Skin epidermis (tissue), 12 donors: ENCODE data around the gene BCAR1.
"Not testable (repeated sequence)": the region's sequence is repeated elsewhere in the genome, so short reads cannot be mapped to it uniquely, and the experiment has no call there.

Experiments used
- H3K27ac ChIP-seq, 21 experiments: fragments of 200-600 bp; sonication (generic) in 11 of 21; one replicate each; pipeline ENCODE4 v1.5.0; 2020; ENCODE audit warnings: mild to moderate bottlenecking in 3 of 21, inconsistent platforms in 2 of 21, moderate library complexity in 2 of 21
- H3K4me3 ChIP-seq, 7 experiments: fragments of 200-600 bp; sonication (generic) in 2 of 7; one replicate each; pipeline ENCODE4 v1.5.0; 2020; ENCODE audit warnings: inconsistent platforms in 2 of 7, mild to moderate bottlenecking in 2 of 7, moderate library complexity in 1 of 7

Gene BCAR1

DNA sequence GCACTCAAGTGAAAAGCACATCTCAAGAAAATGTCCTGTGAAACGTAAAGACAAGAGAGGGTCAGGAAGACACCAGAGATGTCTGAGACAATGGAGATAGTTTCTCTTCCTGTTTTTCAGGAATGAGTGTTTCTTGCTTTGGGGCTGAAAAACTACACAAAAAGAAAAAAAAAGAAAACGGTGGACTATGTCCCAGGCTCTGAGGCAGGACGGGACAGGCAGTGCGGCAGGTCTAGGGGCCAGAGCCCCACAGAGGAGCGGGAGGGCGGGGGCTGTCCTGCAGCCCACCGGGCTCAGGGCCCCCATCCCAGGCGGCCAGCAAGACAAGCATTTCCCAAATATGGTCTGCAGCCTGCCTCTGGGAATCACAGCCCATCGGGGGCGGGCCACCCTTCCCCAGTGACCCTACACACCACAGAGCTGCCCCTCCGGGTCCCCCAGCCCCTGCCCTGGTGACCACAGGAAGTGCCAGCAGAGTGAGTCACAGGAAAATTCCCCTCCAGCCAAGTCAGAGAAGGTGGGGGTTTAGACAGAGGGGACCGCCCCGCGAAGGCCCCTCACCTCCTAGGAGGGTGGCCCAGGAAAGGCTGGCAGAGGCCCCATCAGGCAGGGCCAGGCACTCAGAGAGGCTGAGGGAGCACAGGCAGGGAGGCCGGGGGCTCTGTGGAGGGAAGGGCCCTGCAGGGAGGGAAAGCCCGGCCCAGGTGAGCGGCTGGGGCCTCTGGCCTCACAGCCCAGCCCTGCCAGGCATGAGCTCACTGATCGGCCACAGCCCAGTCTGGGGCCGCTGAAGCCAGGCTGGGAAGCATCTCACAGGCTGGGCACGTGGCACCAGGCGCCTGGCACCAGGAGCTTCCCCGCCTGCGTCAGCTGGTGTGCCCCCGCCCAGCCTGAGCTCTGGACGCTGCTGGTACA, 6.3 kb downstream of the BCAR1 start:
- no peak overlapping the region for H3K4me3 ChIP-seq
- H3K27ac ChIP-seq: peak overlapping the region in 20 of 21 experiments; percentile 31 to 96 (median 78)

DNA sequence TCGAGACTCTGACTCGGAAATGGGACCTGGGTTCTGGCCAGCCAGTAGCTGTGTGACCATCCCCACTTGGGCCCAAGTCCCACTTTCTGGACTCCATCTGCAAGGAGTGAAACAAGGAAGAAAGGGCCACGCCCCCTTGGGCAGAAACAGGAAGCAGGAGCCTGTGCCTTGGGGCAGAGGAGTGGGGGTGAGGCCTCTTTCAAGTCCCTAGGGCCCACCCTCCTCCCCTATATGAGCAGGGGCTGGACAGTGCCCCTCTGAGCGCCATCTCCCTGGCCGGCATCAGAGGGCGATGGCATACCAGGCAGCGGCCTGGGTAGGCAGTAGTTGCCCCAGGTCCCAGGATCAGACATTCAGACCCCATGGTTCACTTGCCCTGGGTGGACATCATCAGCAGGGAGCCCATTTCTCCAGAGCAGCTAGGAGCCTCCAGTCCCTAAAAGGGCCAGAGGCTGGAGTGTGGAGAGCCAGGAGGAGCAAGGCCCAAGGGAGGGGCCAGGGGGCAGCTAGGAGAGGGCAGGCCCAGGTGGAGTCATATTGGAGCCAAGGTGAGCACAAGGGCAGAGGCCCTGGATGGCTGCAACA, 7.1 kb downstream of the BCAR1 start:
- Histone ChIP-seq H3K4me3 (no peak overlapping the region), H3K27ac (peak overlapping the region in 20 of 21 experiments; percentile 31 to 96 (median 78))

DNA sequence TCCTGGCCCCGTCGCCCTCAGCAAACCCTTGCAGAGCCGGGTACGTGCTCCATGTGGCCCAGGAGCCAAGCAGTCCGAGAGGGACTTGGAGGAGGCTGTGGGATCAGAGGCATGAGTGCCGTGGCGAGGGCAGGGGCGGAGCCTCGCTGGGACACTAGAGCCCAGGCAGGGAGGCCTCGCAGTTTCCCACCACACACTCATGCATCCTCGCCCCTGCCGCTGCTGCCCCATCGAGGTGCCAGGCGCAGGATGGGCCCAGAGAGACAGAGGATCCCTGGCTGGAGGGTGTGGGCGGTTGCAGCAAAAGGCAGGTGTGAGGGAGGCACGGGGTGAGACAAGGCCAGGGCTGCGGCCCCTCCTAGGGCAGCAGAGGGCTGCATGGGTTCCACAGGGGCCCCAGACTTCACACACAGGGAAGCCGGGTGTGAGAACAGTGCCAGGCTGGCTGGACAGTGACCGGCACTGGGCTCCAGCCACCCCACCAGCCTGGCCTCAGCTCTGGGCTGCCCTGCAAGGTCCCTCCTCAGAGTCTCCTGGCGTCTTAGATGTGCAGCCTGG, 7.7 kb downstream of the BCAR1 start:
- peak overlapping the region in 12 of 21 experiments; percentile 32 to 96 (median 82) for H3K27ac ChIP-seq
- no peak overlapping the region for H3K4me3 ChIP-seq

DNA sequence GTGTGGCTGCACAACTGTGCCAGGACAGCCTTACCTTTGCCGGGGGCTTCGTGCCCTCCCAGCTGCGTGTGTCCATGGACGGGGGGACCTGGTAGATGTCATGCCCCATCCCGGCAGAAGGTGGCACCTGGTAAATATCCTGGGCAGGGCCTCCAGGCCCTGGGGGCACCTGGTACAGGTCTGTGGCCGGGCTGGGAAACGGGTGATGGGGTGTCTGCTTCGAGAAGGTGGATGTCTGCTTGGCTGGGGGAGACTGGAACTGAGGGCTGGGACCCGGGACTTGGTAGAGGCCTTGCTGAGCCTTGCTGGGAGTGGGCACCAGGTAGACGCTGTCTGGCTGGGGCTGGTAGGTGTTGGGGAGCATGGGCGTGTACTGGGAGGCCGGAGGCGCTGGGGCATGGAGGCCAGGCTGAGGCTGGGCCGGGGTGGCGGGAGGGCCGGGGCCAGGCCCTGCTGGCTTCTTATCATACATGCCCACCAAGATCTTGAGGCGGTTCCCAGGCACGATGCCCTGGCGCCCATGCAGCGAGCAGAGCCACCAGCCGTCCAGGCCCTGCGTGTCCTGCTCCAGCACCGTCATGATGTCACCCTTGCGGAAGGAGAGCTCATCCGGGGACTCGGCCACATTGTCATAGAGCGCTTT, 8.9 kb downstream of the BCAR1 start:
- H3K4me3 ChIP-seq, H3K27ac ChIP-seq: not testable (repeated sequence)

DNA sequence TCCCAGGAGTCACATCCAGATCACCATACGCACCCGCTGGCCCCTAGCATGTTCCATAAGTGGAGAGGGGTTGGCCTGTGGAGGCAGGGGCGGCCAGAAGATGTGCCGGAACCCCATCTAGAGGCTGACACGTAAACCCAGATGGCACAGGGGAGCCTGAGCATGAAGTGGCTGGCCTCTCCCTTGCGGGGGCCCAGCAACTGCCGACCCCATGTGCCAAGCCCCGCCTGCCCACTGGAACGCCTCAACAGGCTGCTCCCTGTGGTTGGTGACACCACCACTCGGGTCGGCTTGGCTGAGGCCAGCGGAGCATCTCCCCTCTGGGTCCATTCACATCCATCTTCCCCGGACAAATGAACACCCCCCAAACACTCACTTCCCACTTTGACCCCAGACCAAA, 9.5 kb downstream of the BCAR1 start:
- Histone ChIP-seq H3K4me3 (no peak overlapping the region), H3K27ac (no peak overlapping the region)

DNA sequence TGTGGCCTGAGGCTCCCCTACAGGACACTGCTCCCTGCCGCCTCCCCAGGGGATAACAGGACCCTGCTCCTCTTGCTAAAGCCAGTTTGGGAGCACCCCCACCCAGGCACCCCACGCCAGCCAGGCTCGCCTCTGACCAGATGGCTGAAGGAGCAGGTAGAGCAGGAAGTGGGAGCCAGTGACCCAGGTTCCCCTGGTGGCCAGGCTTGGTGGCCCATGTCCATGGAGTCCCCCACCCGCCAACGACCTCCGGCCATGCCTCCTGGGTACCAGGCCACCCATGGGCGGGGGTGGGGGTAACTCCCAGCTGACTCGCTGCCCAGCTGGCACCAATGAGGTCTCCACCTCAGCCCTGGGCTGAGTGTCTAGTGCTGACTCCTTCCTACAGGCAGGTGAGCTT, 10.0 kb downstream of the BCAR1 start:
- peak overlapping the region in 1 of 21 experiments; percentile 61 for H3K27ac ChIP-seq
- no peak overlapping the region for H3K4me3 ChIP-seq

DNA sequence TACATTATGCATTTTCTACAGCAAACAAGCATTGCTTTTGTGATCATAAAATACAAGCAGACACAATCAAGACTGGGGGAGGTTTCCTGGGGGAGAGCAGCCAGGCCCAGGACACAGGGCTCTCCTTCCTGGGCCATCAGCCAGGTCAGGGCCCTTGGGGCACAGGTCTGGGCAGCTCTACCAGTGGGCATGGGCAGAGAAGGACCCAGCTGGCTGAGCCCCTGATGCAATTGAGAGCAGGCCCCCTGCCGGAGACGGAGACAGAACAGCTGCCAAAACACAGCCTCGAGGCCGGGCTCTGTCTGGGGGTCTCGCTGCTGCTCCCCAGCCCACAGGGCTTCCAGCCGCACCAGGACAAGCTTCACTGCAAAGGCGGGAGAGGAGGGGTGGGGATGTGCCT, 10.8 kb downstream of the BCAR1 start:
- not testable (repeated sequence) for H3K4me3 ChIP-seq, H3K27ac ChIP-seq

DNA sequence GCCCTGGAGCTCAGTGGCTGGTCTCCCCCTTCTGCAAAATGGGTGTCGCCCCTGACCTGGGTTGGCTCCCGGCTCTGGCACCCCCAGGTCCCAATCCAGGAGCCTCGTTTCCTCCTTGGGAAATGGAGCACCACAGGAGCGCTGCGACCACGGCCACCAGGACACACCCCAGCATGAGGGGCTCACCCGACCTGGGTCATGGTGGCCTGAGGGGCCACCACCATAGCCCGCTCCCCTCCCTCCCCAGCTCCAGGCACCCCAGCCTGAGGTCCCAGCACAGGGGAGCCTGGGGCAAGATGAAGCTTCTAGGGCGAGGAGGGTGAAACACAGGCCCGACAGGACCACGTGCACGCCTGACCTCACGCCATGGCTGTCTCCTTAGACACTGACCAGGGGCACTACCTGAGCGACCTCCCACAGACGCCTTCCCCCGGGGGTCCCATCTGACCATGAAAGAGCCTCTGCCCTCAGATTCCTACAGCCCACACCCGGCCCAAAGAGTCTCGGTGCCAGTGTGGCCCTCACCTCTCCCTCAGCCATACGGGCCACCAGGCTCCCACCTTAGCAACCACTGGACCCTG, 11.8 kb downstream of the BCAR1 start:
- peak overlapping the region in 11 of 21 experiments; percentile 10 to 86 (median 67) for H3K27ac ChIP-seq
- no peak overlapping the region for H3K4me3 ChIP-seq

DNA sequence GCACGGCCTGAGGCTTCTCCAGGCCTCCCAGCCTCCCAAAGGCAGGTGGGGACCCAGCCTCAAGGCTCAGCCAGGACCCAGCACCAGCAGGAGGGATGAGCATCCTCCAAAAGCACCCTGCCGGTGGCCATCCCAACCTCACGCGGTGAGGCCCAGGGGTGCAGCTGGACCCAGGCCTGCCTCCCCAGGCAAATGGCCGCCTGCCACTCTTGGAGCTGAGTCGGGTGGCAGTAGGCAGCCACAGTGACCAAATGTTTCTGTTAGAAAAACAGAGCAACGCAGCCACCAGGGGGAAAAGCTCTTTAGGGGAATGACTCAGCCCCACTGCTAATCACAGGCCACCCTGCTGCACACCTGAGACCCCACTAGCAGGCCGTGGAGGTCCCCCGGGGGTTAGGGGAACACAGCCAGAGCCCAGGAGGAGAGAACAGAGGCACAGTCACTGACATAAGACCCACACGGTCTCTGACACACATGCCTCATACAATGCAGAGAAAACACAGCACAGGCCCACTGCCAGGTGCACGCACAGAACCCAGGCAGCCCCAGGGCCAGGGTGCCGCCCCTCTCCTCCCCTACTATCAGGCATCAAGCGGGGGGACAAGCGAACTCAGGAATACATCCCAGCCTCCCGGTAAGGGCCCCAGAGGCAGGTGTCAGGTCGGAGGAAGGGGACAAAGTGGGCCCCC, 12.4 kb downstream of the BCAR1 start:
- Histone ChIP-seq H3K4me3 (no peak overlapping the region), H3K27ac (peak overlapping the region in 14 of 21 experiments; percentile 10 to 86 (median 66))

DNA sequence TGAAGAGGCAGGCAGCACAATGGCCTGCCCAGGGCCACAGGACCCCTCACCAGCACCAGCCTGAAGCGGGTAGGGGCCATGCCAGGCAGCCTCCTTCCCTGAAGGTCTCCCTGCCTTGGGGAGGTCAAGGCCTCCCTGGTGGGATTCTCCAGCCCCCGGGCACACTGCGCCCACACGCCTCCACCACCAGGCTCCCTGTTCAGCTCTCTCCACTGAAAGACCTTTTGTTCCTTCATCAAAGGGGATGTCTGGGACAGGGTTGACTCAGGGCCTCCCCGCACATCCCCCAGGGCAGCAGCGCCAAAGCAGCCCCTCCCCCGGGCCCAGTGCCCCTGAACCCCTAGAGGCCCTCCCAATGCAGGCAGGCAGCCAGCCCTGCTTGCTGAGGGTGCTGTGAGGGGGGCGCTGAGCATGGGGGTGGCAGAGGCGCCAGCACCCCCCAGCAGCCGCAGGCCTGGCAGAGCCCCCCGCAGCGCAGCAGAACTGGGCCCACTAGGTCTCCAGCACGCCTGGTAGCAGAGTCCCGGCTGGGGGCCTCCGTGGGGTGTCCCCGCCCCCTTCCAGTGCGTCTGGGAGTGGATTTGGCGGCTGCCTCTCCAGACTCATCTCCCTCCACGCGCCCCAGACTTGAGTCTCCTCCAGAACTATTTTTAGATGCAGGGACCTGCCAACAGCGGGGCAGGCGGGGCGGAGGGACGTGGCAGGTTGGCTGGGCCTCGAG, 13.1 kb downstream of the BCAR1 start:
- no peak overlapping the region for H3K4me3 ChIP-seq
- H3K27ac ChIP-seq: peak overlapping the region in 14 of 21 experiments; percentile 10 to 86 (median 66)

DNA sequence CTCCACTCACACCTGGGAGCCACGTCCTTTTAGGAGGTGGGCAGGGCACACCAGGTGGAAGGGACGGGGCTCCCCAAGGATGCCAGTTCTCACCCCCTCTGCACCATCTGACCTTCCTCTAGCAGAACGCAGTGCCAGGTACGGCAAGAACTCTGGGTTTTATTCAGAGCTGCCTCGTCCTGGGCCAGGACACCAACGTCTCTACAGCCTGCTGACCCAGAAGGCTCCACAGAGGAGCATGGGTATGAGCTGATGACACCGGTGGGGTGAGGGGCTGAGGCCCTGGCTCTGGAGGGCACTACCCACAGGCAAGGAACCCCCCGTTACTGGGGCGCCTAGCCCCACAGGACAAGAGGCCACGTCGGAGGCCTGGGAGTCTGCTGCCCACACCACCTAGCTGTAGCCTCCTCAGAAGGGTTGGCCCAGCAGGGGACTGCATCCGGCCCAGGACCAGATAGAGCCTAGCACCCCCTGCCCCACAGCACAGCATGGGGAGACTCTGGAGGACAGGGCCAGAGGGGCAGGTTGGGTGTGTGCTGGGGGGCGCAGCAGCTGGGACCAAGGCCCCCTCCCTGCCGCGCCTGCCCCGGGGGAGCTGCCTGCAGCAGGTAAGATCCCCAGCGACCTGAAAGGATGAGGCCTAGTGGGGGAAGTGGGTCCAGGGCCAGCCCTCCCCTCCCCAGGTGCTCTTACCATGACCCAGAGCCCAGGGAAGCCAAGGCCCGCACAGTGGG, 13.9 kb downstream of the BCAR1 start:
- H3K27ac ChIP-seq: peak overlapping the region in 12 of 21 experiments; percentile 10 to 86 (median 67)
- no peak overlapping the region for H3K4me3 ChIP-seq

DNA sequence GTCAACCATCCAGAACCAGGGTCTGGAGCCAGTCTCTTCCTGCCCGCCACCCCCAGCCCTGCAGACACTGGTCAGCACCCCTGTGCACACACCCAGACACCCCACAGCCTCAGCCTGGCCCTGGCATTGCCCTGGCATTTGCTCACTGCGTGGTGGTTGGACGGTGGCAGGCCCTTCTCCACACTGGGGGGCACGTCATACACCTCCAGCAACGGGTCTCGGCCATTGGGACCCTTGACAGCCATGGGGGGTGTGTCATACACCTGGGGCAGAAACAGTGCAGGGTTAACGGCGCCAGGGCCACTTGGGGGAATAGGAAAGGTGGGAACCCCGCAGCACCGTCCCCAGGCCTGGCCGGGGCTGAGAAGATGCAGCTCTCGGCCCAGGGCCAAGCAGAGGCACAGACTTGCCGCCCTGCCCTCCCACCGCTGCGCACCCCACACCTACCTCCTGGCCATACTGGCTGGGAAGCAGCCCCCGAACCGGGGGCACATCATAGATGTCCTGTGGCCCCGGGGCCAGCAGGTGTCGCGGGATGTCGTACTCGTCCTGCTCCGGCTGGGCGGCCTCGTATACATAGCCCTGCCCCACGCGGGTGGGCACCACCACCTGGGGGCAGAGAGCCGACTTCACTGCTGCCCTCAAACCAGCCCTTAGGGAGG, 14.6 kb downstream of the BCAR1 start:
- no peak overlapping the region for H3K4me3 ChIP-seq
- no peak overlapping the region for H3K27ac ChIP-seq

DNA sequence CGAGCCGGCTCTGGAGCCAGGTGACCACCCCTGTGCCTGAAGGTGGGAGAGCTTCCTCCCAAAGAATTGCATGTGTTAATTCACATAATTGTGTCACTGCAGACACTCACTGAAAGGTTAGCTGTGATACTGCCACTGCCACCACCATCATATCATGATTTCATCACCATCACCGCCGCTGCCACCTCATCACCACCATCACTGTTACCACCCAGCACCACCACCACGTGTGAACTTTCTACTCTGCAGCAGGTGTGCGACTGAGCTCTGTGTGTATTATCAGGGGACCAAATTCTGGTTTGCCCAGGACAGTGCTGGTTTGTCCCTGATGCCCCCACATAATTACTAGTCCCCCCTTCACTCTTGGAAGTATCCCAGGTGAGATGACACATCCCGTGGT, 15.2 kb downstream of the BCAR1 start:
- Histone ChIP-seq H3K4me3 (no peak overlapping the region), H3K27ac (no peak overlapping the region)

DNA sequence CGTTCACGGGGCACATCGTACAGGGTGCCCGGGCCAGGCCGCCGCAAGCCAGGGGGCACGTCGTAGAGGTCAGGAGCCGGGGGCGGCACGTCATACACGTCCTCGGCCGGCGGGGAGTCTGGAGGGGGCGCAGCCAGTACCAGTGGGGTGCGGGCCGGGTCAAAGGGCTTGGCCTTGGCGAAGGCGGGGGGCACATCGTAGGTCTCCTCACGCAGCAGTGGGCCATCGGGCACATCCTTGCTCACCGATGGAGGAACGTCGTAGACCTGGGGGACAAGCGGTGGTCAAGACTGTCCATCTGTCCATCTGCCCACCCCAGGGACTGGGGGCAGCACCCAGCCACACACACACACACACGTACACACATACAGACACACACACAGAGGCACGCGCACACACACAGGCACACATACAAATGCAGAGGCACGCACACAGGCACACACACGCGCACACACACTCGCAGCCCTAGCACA, 15.7 kb downstream of the BCAR1 start:
- Histone ChIP-seq H3K4me3 (no peak overlapping the region), H3K27ac (no peak overlapping the region)

DNA sequence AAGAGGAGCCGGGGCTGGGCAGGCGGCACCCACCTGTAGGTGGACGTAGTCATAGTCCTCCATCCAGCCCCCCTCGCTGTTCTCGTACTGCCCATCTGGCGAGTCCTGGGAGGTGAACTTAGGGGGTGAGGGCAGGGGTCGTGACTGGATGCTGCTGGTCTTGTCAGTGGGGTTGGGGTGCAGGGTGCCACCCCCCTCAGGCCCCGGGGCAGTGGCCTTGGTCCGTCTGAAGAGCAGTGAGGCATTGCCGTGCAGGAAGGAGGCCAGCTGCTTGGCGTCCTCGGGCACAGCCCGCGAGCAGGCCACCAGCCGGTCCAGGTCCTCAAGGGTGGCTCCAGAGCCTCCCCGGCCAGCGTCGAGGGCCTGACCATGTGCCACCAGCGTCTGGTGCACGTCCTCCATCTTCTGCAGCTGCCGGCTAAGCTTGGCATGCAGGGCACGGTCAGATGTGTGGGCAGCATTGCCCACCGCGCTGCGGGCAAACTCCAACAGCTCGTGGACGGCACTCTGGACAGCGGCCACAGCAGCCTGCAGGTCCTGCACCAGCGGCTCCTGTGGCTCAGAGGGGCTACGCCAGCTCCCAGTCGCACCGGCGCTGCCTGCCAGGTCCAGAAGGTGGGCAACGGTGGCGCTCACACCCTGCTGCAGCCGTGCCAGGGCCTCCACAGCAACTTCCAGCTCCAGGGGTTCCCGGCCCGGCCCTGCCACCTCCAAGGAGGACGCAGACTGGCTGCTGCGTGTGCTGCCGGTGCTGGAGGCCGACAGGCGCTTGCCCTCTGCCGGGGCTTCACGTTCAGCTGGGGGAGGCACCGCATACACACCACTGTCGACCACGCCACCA, 16.3 kb downstream of the BCAR1 start:
- Histone ChIP-seq H3K4me3 (no peak overlapping the region), H3K27ac (peak overlapping the region in 2 of 21 experiments; percentile 25 to 50)

DNA sequence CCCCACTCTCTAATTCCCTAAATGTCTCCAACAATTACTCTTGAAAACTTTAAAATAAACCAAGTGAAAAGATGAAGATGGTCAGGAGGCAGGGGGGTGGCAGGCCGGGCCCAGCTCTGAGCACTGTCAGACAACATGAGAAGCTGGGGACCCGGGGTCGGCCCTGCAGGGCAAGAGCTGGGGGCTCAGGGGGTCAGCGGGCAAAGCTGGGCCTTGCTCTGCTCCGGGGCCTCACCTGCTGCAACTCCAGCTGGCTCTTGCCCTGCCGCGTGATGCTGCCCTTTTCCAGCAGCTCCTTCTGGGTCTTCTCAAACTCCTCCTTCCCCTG, 17.8 kb downstream of the BCAR1 start:
- Histone ChIP-seq H3K4me3 (no peak overlapping the region), H3K27ac (peak overlapping the region in 5 of 21 experiments; percentile 23 to 64 (median 50))

DNA sequence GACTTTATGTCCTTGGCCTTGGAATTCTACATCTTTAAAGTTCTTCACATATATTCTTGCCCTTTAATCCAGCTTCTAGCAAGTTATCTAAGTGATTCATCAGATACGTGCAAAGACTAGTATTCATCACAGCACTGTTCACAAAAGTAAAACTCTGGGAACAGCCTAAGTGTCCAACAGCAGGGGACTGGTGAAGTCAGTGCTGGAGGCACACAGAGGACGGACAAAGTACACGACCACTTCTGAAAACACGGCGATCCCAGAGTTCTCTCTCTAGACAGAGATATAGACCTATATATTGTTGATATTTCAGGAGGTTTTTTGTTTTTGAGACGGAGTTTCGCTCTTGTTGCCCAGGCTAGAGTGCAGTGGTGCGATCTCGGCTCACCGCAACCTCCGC, 19.9 kb downstream of the BCAR1 start:
- no peak overlapping the region for H3K27ac ChIP-seq
- no peak overlapping the region for H3K4me3 ChIP-seq
